CD4-positive, alpha-beta T cell (primary cell): ENCODE measurements around the gene TRPV6. TPM values are rescaled to one million over a fixed set of nuclear protein-coding genes. Genes with fewer than 3 reads are reported as not detected.

Experiments used
- ATAC-seq: fragments of 200-7000 bp; cut with Tn5 transposase; one replicate; pipeline ENCODE4 v1.10.0; 2022; ENCODE audit warnings: mild to moderate bottlenecking; ENCODE audit not compliant: poor library complexity
- CTCF ChIA-PET: fragments of 350-600 bp; sonication (Branson Sonifier 250); formaldehyde crosslinking; loops from one replicate; lab custom pipeline; 2021; ENCODE audit warnings: antibody characterized with exemption, inconsistent platforms; lab: Charles Lee
- POLR2A ChIA-PET: fragments of 350-600 bp; sonication (Branson Sonifier 250); formaldehyde crosslinking; loops from one replicate; lab custom pipeline; 2021; ENCODE audit warnings: antibody characterized with exemption, inconsistent platforms; lab: Charles Lee
- DNase-seq, 14 experiments: peaks; one replicate each; pipeline ENCODE4 v3.0.0-alpha.2; 2013 to 2020; ENCODE audit warnings: mixed read lengths in 2 of 14
- H3K27ac ChIP-seq, 2 donors: one replicate each; pipeline versions ENCODE4 v1.5.1 to v1.7.0; 2013; ENCODE audit warnings: low read length in 2 of 2, low read depth in 1 of 2, mild to moderate bottlenecking in 1 of 2
- H3K27me3 ChIP-seq, 2 experiments: 1 replicate in 1 of 2; 2 replicates in 1 of 2; pipeline versions ENCODE4 v1.6.1 to v1.7.0; 2013; ENCODE audit warnings: low read length in 2 of 2, control low read depth in 1 of 2, mild to moderate bottlenecking in 1 of 2, moderate library complexity in 1 of 2; ENCODE audit not compliant: insufficient read depth in 2 of 2, control insufficient read depth in 1 of 2
- H3K36me3 ChIP-seq: one replicate; pipeline ENCODE4 v1.6.1; 2013; ENCODE audit warnings: low read length, control low read depth; ENCODE audit not compliant: insufficient read depth
- H3K4me1 ChIP-seq: one replicate; pipeline ENCODE4 v1.6.1; 2013; ENCODE audit warnings: low read length, control low read depth; ENCODE audit not compliant: insufficient read depth
- H3K4me3 ChIP-seq: one replicate; pipeline ENCODE4 v1.5.1; 2013; ENCODE audit warnings: mild to moderate bottlenecking, low read length, moderate library complexity
- H3K9me3 ChIP-seq, 2 experiments: 1 replicate in 1 of 2; 2 replicates in 1 of 2; pipeline versions ENCODE4 v1.6.1 to v1.7.0; 2013; ENCODE audit warnings: low read length in 2 of 2, mild to moderate bottlenecking in 2 of 2, control low read depth in 1 of 2, moderate library complexity in 1 of 2; ENCODE audit not compliant: control insufficient read depth in 1 of 2, insufficient read depth in 1 of 2
- H3K27ac Mint-ChIP-seq: one replicate; pipeline ENCODE4 v1.8.0; 2020; ENCODE audit warnings: mixed read lengths
- H3K27me3 Mint-ChIP-seq: one replicate; pipeline ENCODE4 v1.8.0; 2021; ENCODE audit warnings: mixed read lengths
- H3K36me3 Mint-ChIP-seq: one replicate; pipeline ENCODE4 v1.8.0; 2021; ENCODE audit warnings: low read depth, mixed read lengths
- H3K4me1 Mint-ChIP-seq: one replicate; pipeline ENCODE4 v1.8.0; 2021; ENCODE audit warnings: low read depth, mixed read lengths
- H3K4me3 Mint-ChIP-seq: one replicate; pipeline ENCODE4 v1.8.0; 2020; ENCODE audit warnings: mild to moderate bottlenecking, mixed read lengths
- H3K9me3 Mint-ChIP-seq: one replicate; pipeline ENCODE4 v1.8.0; 2020; ENCODE audit warnings: mixed read lengths
- intact Hi-C, 2 experiments: fragments of 100-400 bp; cut with DNase I in 1 of 2; cut with micrococcal nuclease in 1 of 2; formaldehyde crosslinking; loops; one replicate each; pipeline versions ENCODE4 v1.15.1 to v1.9.0; 2023 to 2025; cut with DNase I, micrococcal nuclease
- total RNA-seq, 174 experiments: library from RNA in 2 of 174; stranded (reverse) in 2 of 174; gene quantifications; one replicate each; pipeline ENCODE4 v1.2.3 and lab custom pipeline; 2021 to 2026
- TF ChIP-seq, protein P1 (sequence below): fragments of 200-600 bp; IDR thresholded peaks from one replicate; pipeline ENCODE4 v1.8.0; 2022; ENCODE audit warnings: antibody characterized with exemption, mild to moderate bottlenecking

The TRPV6 gene
- total RNA-seq, 2 experiments from 2014 or later = not detected

DNA sequence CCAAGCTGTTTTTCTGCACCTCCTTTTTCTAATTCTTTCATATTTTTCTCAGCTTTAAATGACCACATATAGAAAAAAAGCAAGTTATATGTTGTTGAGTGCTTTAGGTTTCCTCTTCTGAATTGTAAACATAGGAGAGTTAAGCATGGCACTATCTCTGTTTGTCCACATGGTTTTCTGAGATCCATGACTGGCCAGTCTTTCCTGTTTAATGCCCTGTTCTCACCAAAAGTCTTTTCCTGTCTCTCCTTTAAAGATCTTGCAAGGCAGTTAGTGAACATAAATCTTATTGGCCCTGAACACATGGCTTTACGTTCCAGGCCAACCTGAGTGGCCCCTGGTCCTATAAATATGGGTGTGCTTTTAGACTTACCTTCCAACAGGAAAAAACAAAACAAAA lies 28.6 kb upstream of the TRPV6 start:
- no peaks in the 10 kb centered on the region for H3K36me3 Mint-ChIP-seq

DNA sequence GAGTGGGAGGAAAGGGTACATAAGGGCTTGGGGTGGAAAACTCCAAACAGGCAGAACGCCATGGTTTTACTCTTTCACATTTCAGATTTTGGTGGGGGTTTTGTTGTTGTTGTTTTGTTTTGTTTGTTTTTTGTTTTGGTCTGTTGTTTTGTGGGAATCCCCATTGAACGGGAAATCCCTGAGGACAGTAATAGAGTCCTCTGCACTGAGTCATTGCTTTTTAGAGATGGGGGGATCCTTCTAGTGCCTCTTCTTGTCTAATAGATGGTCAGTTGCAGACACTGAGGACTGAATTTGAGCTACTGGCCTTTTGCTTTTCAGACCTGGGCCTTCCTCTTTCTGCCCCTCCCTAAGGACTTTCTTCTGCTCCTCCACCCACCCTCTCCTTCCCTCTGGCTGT lies 28.0 kb upstream of the TRPV6 start:
- CTCF ChIA-PET = no interaction called here
- no peaks in the 10 kb centered on the region for H3K36me3 Mint-ChIP-seq

More for the DNA sequence above, 28.6 kb upstream of the TRPV6 start:
- Mint-ChIP-seq H3K27me3 (peaks cover 39% of the 10 kb centered on the region), H3K27ac (no peak overlapping the region), H3K4me1 (no peaks in the 10 kb centered on the region), H3K9me3 (no peaks in the 10 kb centered on the region), H3K4me3 (no peak overlapping the region)
- ChIA-PET CTCF (no interaction called here), POLR2A (no interaction called here)
- intact Hi-C loops = no loop called here
- ATAC-seq (no peak), DNase-seq (no peak)
- TF ChIP-seq, protein P1, sequence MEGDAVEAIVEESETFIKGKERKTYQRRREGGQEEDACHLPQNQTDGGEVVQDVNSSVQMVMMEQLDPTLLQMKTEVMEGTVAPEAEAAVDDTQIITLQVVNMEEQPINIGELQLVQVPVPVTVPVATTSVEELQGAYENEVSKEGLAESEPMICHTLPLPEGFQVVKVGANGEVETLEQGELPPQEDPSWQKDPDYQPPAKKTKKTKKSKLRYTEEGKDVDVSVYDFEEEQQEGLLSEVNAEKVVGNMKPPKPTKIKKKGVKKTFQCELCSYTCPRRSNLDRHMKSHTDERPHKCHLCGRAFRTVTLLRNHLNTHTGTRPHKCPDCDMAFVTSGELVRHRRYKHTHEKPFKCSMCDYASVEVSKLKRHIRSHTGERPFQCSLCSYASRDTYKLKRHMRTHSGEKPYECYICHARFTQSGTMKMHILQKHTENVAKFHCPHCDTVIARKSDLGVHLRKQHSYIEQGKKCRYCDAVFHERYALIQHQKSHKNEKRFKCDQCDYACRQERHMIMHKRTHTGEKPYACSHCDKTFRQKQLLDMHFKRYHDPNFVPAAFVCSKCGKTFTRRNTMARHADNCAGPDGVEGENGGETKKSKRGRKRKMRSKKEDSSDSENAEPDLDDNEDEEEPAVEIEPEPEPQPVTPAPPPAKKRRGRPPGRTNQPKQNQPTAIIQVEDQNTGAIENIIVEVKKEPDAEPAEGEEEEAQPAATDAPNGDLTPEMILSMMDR = no peak
- Histone ChIP-seq H3K27ac (no peak overlapping the region), H3K4me1 (peaks cover 2% of the 10 kb centered on the region), H3K27me3 (peaks cover 0 to 9% of the 10 kb centered on the region in 2 experiments), H3K36me3 (no peaks in the 10 kb centered on the region), H3K4me3 (no peak overlapping the region), H3K9me3 (no peaks in the 10 kb centered on the region)

DNA sequence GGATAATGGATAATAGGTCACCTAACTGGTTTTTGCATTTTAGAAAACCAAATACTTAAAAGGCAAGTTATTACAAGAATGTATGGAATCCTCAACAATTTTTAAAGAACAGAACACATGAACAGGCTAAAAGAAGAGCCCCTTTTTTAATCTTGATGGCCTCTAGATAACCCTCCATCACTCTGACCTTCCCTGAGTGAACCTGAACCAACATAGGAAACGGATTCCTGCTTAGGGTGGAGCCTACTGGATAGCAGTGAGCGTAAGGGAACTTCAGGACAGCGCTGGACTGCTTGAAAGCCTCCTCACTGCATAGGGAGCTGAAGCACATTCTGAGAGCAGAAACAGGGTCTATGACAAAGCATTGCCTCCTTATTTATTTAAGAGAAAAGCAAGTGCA lies 27.5 kb upstream of the TRPV6 start:
- H3K9me3 ChIP-seq = no peaks in the 10 kb centered on the region
- TF ChIP-seq, protein P1 = no peak
- intact Hi-C loops = no loop called here
- H3K4me3 ChIP-seq = no peak overlapping the region
- Mint-ChIP-seq H3K4me1 (no peaks in the 10 kb centered on the region), H3K36me3 (no peaks in the 10 kb centered on the region), H3K9me3 (no peaks in the 10 kb centered on the region), H3K27ac (no peak overlapping the region), H3K4me3 (no peak overlapping the region), H3K27me3 (peaks cover 47% of the 10 kb centered on the region)
- no peak for ATAC-seq
- CTCF ChIA-PET = no interaction called here
- no peak for DNase-seq
- peaks cover 5 to 13% of the 10 kb centered on the region in 2 experiments for H3K27me3 ChIP-seq
- H3K36me3 ChIP-seq = no peaks in the 10 kb centered on the region
- peaks cover 2% of the 10 kb centered on the region for H3K4me1 ChIP-seq
- H3K27ac ChIP-seq = no peak overlapping the region
- POLR2A ChIA-PET = no interaction called here

More for the DNA sequence above, 28.0 kb upstream of the TRPV6 start:
- H3K27me3 Mint-ChIP-seq = peaks cover 44% of the 10 kb centered on the region
- intact Hi-C loops = no loop called here
- peaks cover 2 to 13% of the 10 kb centered on the region in 2 experiments for H3K27me3 ChIP-seq
- no peak for DNase-seq
- H3K9me3 Mint-ChIP-seq = no peaks in the 10 kb centered on the region
- POLR2A ChIA-PET = no interaction called here
- TF ChIP-seq, protein P1 = no peak
- no peak overlapping the region for H3K27ac ChIP-seq
- no peak overlapping the region for H3K4me3 Mint-ChIP-seq
- H3K4me3 ChIP-seq = no peak overlapping the region
- no peak for ATAC-seq
- H3K4me1 Mint-ChIP-seq = no peaks in the 10 kb centered on the region
- H3K36me3 ChIP-seq = no peaks in the 10 kb centered on the region
- peaks cover 2% of the 10 kb centered on the region for H3K4me1 ChIP-seq
- H3K9me3 ChIP-seq = no peaks in the 10 kb centered on the region
- no peak overlapping the region for H3K27ac Mint-ChIP-seq
